Neural progenitor cell (in vitro differentiated cells): ENCODE results near the gene CYP4F12. TPM values are rescaled to one million over a fixed set of nuclear protein-coding genes. Genes with fewer than 3 reads are reported as not detected.

Experiments
- DNase-seq: peaks from one replicate; pipeline ENCODE4 v3.0.0-alpha.2; 2016; ENCODE audit warnings: low spot score
- H2AFZ ChIP-seq: fragments of 200-600 bp; sonication (generic); replicated peaks from 2 replicates; pipeline ENCODE4 v1.6.1; 2016; ENCODE audit warnings: antibody characterized with exemption
- H3F3A ChIP-seq: fragments of 200-600 bp; sonication (generic); 2 replicates; pipeline ENCODE4 v1.6.1; 2016; ENCODE audit warnings: antibody characterized with exemption, low read depth
- H3K27ac ChIP-seq: fragments of 200-600 bp; sonication (generic); 2 replicates; pipeline ENCODE4 v1.5.1; 2016; ENCODE audit warnings: mild to moderate bottlenecking
- H3K27me3 ChIP-seq: fragments of 200-600 bp; sonication (generic); 2 replicates; pipeline ENCODE4 v1.6.1; 2016; ENCODE audit warnings: mild to moderate bottlenecking, moderate library complexity
- H3K36me3 ChIP-seq: fragments of 200-600 bp; sonication (generic); 2 replicates; pipeline ENCODE4 v1.5.1; 2016
- H3K4me1 ChIP-seq: fragments of 200-600 bp; sonication (generic); 2 replicates; pipeline ENCODE4 v1.6.1; 2016; ENCODE audit warnings: mixed run types
- H3K4me2 ChIP-seq: fragments of 200-600 bp; sonication (generic); 2 replicates; pipeline ENCODE4 v1.6.1; 2016
- H3K4me3 ChIP-seq: fragments of 200-600 bp; sonication (generic); 2 replicates; pipeline ENCODE4 v1.5.1; 2016
- H3K79me2 ChIP-seq: fragments of 200-600 bp; sonication (generic); 2 replicates; pipeline ENCODE4 v1.6.1; 2016; ENCODE audit warnings: low read depth
- H3K9ac ChIP-seq: fragments of 200-600 bp; sonication (generic); 2 replicates; pipeline ENCODE4 v1.6.1; 2016
- H3K9me3 ChIP-seq: fragments of 200-600 bp; sonication (generic); 2 replicates; pipeline ENCODE4 v1.5.1; 2016; ENCODE audit warnings: low read depth
- H4K20me1 ChIP-seq: fragments of 200-600 bp; sonication (generic); 2 replicates; pipeline ENCODE4 v1.6.1; 2016; ENCODE audit warnings: low read depth
- H3K27ac Mint-ChIP-seq: 3 replicates; pipeline ENCODE4 v1.8.0; 2021; ENCODE audit warnings: mixed read lengths
- H3K27me3 Mint-ChIP-seq: 2 replicates; pipeline ENCODE4 v1.8.0; 2022; ENCODE audit warnings: low read depth, mild to moderate bottlenecking, inconsistent platforms, moderate library complexity, mixed read lengths; ENCODE audit not compliant: insufficient read depth
- H3K36me3 Mint-ChIP-seq: 3 replicates; pipeline ENCODE4 v1.8.0; 2021; ENCODE audit warnings: mixed read lengths
- H3K4me1 Mint-ChIP-seq: 3 replicates; pipeline ENCODE4 v1.8.0; 2021; ENCODE audit warnings: mixed read lengths
- H3K4me3 Mint-ChIP-seq: 3 replicates; pipeline ENCODE4 v1.8.0; 2021; ENCODE audit warnings: mild to moderate bottlenecking, moderate library complexity, mixed read lengths
- H3K9me3 Mint-ChIP-seq: 3 replicates; pipeline ENCODE4 v1.8.0; 2020; ENCODE audit warnings: mixed read lengths
- EZH2 ChIP-seq: fragments of 200-600 bp; sonication (generic); IDR thresholded peaks from 2 replicates; pipeline ENCODE4 v1.6.1; 2017; ENCODE audit warnings: antibody characterized with exemption, mild to moderate bottlenecking, moderate library complexity
- total RNA-seq: library from RNA; depleted of rRNA; stranded (reverse); fragments of >200 nt; gene quantifications from 2 replicates; pipeline ENCODE4 v1.2.3, GENCODE V29; 2015; ENCODE audit warnings: low replicate concordance

Gene CYP4F12
- total RNA-seq, 1 donor from 2014 or later = not detected

GRCh38 chr19:15740785-15741184, 67.9 kb downstream of the CYP4F12 start:
- no peak for TF ChIP-seq EZH2
- DNase-seq = no peak
- no peak overlapping the region for H3K27ac Mint-ChIP-seq
- H3K4me1 Mint-ChIP-seq = no peaks in the 10 kb centered on the region
- no peak overlapping the region for H3K4me3 ChIP-seq
- no peak overlapping the region for H3K27ac ChIP-seq
- no peak overlapping the region for H2AFZ ChIP-seq
- H3K36me3 Mint-ChIP-seq = no peaks in the 10 kb centered on the region
- no peak overlapping the region for H3K9ac ChIP-seq
- no peaks in the 10 kb centered on the region for H3K4me1 ChIP-seq
- H3K79me2 ChIP-seq = no peaks in the 10 kb centered on the region
- no peak overlapping the region for H3K4me3 Mint-ChIP-seq
- no peaks in the 10 kb centered on the region for H3K36me3 ChIP-seq
- H3K27me3 Mint-ChIP-seq = peaks cover 2% of the 10 kb centered on the region
- no peak overlapping the region for H3K4me2 ChIP-seq
- H4K20me1 ChIP-seq = no peaks in the 10 kb centered on the region
- no peaks in the 10 kb centered on the region for H3K27me3 ChIP-seq
- peaks cover 13% of the 10 kb centered on the region for H3K9me3 Mint-ChIP-seq
- no peaks in the 10 kb centered on the region for H3F3A ChIP-seq
- peaks cover 30% of the 10 kb centered on the region for H3K9me3 ChIP-seq

Other genes with a start within 250 kb of the CYP4F12 start
- gene WIZ, start 223.1 kb upstream of the CYP4F12 start, total RNA-seq = 9.1 and 30.3 TPM in 2 replicates
- not detected in 2 replicates for gene RASAL3, start 208.5 kb upstream of the CYP4F12 start, total RNA-seq
- not detected in 2 replicates for gene PGLYRP2, start 193.6 kb upstream of the CYP4F12 start, total RNA-seq
- gene CYP4F22, start 164.6 kb upstream of the CYP4F12 start, total RNA-seq = not detected in 2 replicates
- gene CYP4F8, start 57.9 kb upstream of the CYP4F12 start, total RNA-seq = not detected in 2 replicates
- gene CYP4F3, start 32.2 kb upstream of the CYP4F12 start, total RNA-seq = not detected in 2 replicates
- gene OR10H2, start 54.9 kb downstream of the CYP4F12 start, total RNA-seq = not detected in 2 replicates
- gene OR10H3, start 64.9 kb downstream of the CYP4F12 start, total RNA-seq = not detected in 2 replicates
- not detected in 2 replicates for gene OR10H5, start 114.6 kb downstream of the CYP4F12 start, total RNA-seq
- not detected in 2 replicates for gene OR10H1, start 142.6 kb downstream of the CYP4F12 start, total RNA-seq
- not detected in 2 replicates for gene CYP4F2, start 225.0 kb downstream of the CYP4F12 start, total RNA-seq